Stomach (tissue), 9 donors: Measurements from ENCODE around the gene INPP5A. TPM values are rescaled to one million over a fixed set of nuclear protein-coding genes. Genes with fewer than 3 reads are reported as not detected.
A peak's percentile ranks its signal among the peaks of the same experiment; 100 is the strongest.

ENCODE experiments used
- DNase-seq, 2 donors: peaks; one replicate each; pipeline versions ENCODE4 v3.0.0 to v3.0.0-alpha.2; 2013 to 2019
- H3K27ac ChIP-seq, 5 donors: fragments of 200-600 bp in 4 of 5; sonication (generic) in 4 of 5; one replicate each; pipeline ENCODE4 v1.5.1; 2013 to 2019; ENCODE audit warnings: mild to moderate bottlenecking in 1 of 5, moderate library complexity in 1 of 5
- H3K27me3 ChIP-seq, 3 donors: fragments of 200-600 bp; sonication (generic); one replicate each; pipeline ENCODE4 v1.5.1; 2017 to 2019; ENCODE audit warnings: mixed run types in 1 of 3
- H3K36me3 ChIP-seq, 4 donors: fragments of 200-600 bp; sonication (generic); 1 replicate in 3 of 4; 2 replicates in 1 of 4; pipeline ENCODE4 v1.5.1; 2016 to 2019
- H3K4me1 ChIP-seq, 4 donors: fragments of 200-600 bp; sonication (generic); one replicate each; pipeline ENCODE4 v1.5.1; 2016 to 2019
- H3K4me3 ChIP-seq, 4 donors: fragments of 200-600 bp; sonication (generic) in 3 of 4; one replicate each; pipeline ENCODE4 v1.5.1; 2016 to 2019; ENCODE audit warnings: mild to moderate bottlenecking in 1 of 4
- H3K9me3 ChIP-seq, 4 donors: fragments of 200-600 bp; sonication (generic); one replicate each; pipeline ENCODE4 v1.5.1; 2016 to 2019
- CTCF ChIP-seq, 7 experiments: fragments of 450-650 bp in 4 of 7; fragments of 200-600 bp in 3 of 7; sonication (generic) in 3 of 7; IDR thresholded peaks; one replicate each; pipeline ENCODE4 v1.5.1; 2016 to 2019; ENCODE audit warnings: antibody characterized with exemption in 7 of 7, control low read depth in 2 of 7, mild to moderate bottlenecking in 1 of 7
- EP300 ChIP-seq: sonication (generic); formaldehyde crosslinking; IDR thresholded peaks from one replicate; pipeline ENCODE4 v1.6.1; 2017; ENCODE audit warnings: antibody characterized with exemption
- POLR2A ChIP-seq, 4 donors: fragments of 450-650 bp; IDR thresholded peaks; one replicate each; pipeline ENCODE4 v1.6.1; 2016; ENCODE audit warnings: antibody characterized with exemption in 4 of 4, control low read depth in 2 of 4, mild to moderate bottlenecking in 1 of 4, moderate library complexity in 1 of 4
- POLR2AphosphoS5 ChIP-seq, 3 donors: sonication (generic); formaldehyde crosslinking; IDR thresholded peaks; one replicate each; pipeline ENCODE4 v1.6.1; 2016; ENCODE audit warnings: antibody characterized with exemption in 3 of 3
- WGBS, 5 donors: extraction: QIAGEN DNeasy Blood & Tissue Kit in 3 of 5; methylation state at CpG; one replicate each; pipeline versions ENCODE4 v1.1.5 to v1.1.7; 2013 to 2018; 5-methylcytosine and 5-hydroxymethylcytosine counted together
- intact Hi-C: fragments of 100-400 bp; cut with DNase I; formaldehyde crosslinking; loops from one replicate; pipeline ENCODE4 v1.15.1; 2023; ENCODE audit warnings: low total_unique reads
- polyA plus RNA-seq, 3 donors: library from polyadenylated mRNA; stranded (reverse); fragments of 200-250 nt; gene quantifications; one replicate each; pipeline ENCODE4 v1.2.3, GENCODE V29; 2013
- total RNA-seq, 5 donors: library from RNA; depleted of rRNA; stranded (reverse); fragments of >200 nt; gene quantifications; one replicate each; pipeline versions ENCODE4 v1.1.0 to v1.2.3, GENCODE V29; 2014 to 2016
- donor health status: healthy with polysubstance abuse.
- donor health status: Bipolar disorder and iron deficiency.
- donor health status: healthy.

INPP5A gene
- total and polyA plus RNA-seq, 8 donors = 17.2 to 72.3 (median 31.0) TPM

- no peak overlapping the region for H3K27ac ChIP-seq
- 93 to 95% (median 94%) methylated on average over 20 to 24 of the region's 24 CpGs for WGBS, 5 donors
- no peak for DNase-seq
- intact Hi-C loops = no loop called here
- H3K4me3 ChIP-seq = no peak overlapping the region
- H3K9me3 ChIP-seq = no peaks in the 10 kb centered on the region
- no peaks in the 10 kb centered on the region for H3K27me3 ChIP-seq
- TF ChIP-seq CTCF (IDR thresholded peaks at IDR 0.05) (no peak), POLR2A (IDR thresholded peaks at IDR 0.05) (no peak), EP300 (no peak), POLR2AphosphoS5 (IDR thresholded peaks at IDR 0.05) (no peak)
- peaks cover 4 to 30% (median 17%) of the 10 kb centered on the region in 4 donors for H3K4me1 ChIP-seq
- H3K36me3 ChIP-seq = peaks cover 13 to 51% (median 41%) of the 10 kb centered on the region in 4 donors
Measured at GRCh38 chr10:132698211-132698751, 160.7 kb downstream of the INPP5A start.

- H3K27me3 ChIP-seq = no peaks in the 10 kb centered on the region
- 92 to 96% (median 95%) methylated on average over 24 to 28 of the region's 28 CpGs for WGBS, 5 donors
- no peak overlapping the region for H3K27ac ChIP-seq
- no peak overlapping the region for H3K4me3 ChIP-seq
- intact Hi-C loops = no loop called here
- no peak for TF ChIP-seq CTCF (IDR thresholded peaks at IDR 0.05)
- no peak for TF ChIP-seq EP300
- no peak for TF ChIP-seq POLR2AphosphoS5 (IDR thresholded peaks at IDR 0.05)
- TF ChIP-seq POLR2A (IDR thresholded peaks at IDR 0.05) = no peak
- peaks cover 4 to 30% (median 17%) of the 10 kb centered on the region in 4 donors for H3K4me1 ChIP-seq
- H3K9me3 ChIP-seq = no peaks in the 10 kb centered on the region
- DNase-seq = no peak
- peaks cover 13 to 53% (median 43%) of the 10 kb centered on the region in 4 donors for H3K36me3 ChIP-seq
Measured at GRCh38 chr10:132698761-132699391, 161.3 kb downstream of the INPP5A start.

- no peak for DNase-seq
- Histone ChIP-seq H3K27ac (peak overlapping the region in 4 of 5 donors; percentile 27 to 73 (median 58)), H3K4me1 (peaks cover 4 to 30% (median 17%) of the 10 kb centered on the region in 4 donors), H3K4me3 (no peak overlapping the region), H3K36me3 (peaks cover 13 to 60% (median 43%) of the 10 kb centered on the region in 4 donors), H3K9me3 (no peaks in the 10 kb centered on the region), H3K27me3 (no peaks in the 10 kb centered on the region)
- 87 to 95% (median 92%) methylated on average over 12 to 18 of the region's 18 CpGs for WGBS, 5 donors
- no peak for TF ChIP-seq POLR2AphosphoS5 (IDR thresholded peaks at IDR 0.05)
- no peak for TF ChIP-seq EP300
- no peak for TF ChIP-seq POLR2A (IDR thresholded peaks at IDR 0.05)
- TF ChIP-seq CTCF (IDR thresholded peaks at IDR 0.05) = no peak
- intact Hi-C loops = no loop called here
Measured at GRCh38 chr10:132699411-132700155, 162.0 kb downstream of the INPP5A start.
